Embryonic facial prominence (tissue), 1 donor: ENCODE results near the gene GUCY1A2.
"Not testable (repeated sequence)": the region's sequence is repeated elsewhere in the genome, so short reads cannot be mapped to it uniquely, and the experiment has no call there.

Experiments used
- DNase-seq: peaks from one replicate; pipeline ENCODE4 v3.0.0-alpha.2; 2016; ENCODE audit errors: extremely low spot score

GUCY1A2 gene

GRCh38 chr11:107018219-107018901 lies at the start of gene GUCY1A2:
TSS of gene GUCY1A2 (minus strand) at chr11:107018476. CDS start at chr11:107018055, 421 bp downstream.
- DNase-seq = no peak

GRCh38 chr11:107054391-107054790 lies 36.1 kb upstream of the GUCY1A2 start:
- no peak for DNase-seq

- DNase-seq = not testable (repeated sequence)
These were observed 33.1 kb upstream of the GUCY1A2 start for GRCh38 chr11:107051332-107051731.

GRCh38 chr11:107050899-107051298 lies 32.6 kb upstream of the GUCY1A2 start:
- not testable (repeated sequence) for DNase-seq

- no peak for DNase-seq
These were observed 31.8 kb upstream of the GUCY1A2 start for GRCh38 chr11:107050121-107050520.

GRCh38 chr11:107044503-107044902 lies 26.2 kb upstream of the GUCY1A2 start:
- DNase-seq = no peak

- DNase-seq = no peak
These were observed 25.1 kb upstream of the GUCY1A2 start for GRCh38 chr11:107043242-107044006.

- no peak for DNase-seq
These were observed 24.5 kb upstream of the GUCY1A2 start for GRCh38 chr11:107042748-107043147.

GRCh38 chr11:107041088-107041444 lies 22.8 kb upstream of the GUCY1A2 start:
- DNase-seq = no peak

- no peak for DNase-seq
These were observed 22.3 kb upstream of the GUCY1A2 start for GRCh38 chr11:107040433-107041087.

- no peak for DNase-seq
These were observed 7.4 kb upstream of the GUCY1A2 start for GRCh38 chr11:107025673-107026072.

GRCh38 chr11:107020594-107020993 lies 2.3 kb upstream of the GUCY1A2 start:
- DNase-seq = no peak

GRCh38 chr11:107018902-107019493 lies 722 bp upstream of the GUCY1A2 start:
- DNase-seq = peak; percentile 59

GRCh38 chr11:107017433-107018218 lies 650 bp downstream of the GUCY1A2 start:
- no peak for DNase-seq

- no peak for DNase-seq
These were observed 1.2 kb downstream of the GUCY1A2 start for GRCh38 chr11:107017104-107017432.

GRCh38 chr11:107014871-107015270 lies 3.4 kb downstream of the GUCY1A2 start:
- no peak for DNase-seq

GRCh38 chr11:107011977-107012376 lies 6.3 kb downstream of the GUCY1A2 start:
- DNase-seq = no peak

- no peak for DNase-seq
These were observed 9.1 kb downstream of the GUCY1A2 start for GRCh38 chr11:107009190-107009589.

GRCh38 chr11:107006076-107006833 lies 12.0 kb downstream of the GUCY1A2 start:
- DNase-seq = no peak

- DNase-seq = no peak
These were observed 19.1 kb downstream of the GUCY1A2 start for GRCh38 chr11:106999196-106999595.

- DNase-seq = no peak
These were observed 19.4 kb downstream of the GUCY1A2 start for GRCh38 chr11:106998916-106999188.
